ENCODE measurements around the gene RBM19. TPM values are rescaled to one million over a fixed set of nuclear protein-coding genes. Genes with fewer than 3 reads are reported as not detected.

The RBM19 gene
- total and polyA plus RNA-seq, 2 donors (not counting 3 experiments of a cell fraction or from before 2014, with no cell fraction given), result 13.2 to 34.4 TPM

- ChIA-PET POLR2A (no interaction called here), CTCF (no interaction called here)
- Histone ChIP-seq H3K4me1 (ENCODE audit: control insufficient read depth, extremely low read depth, insufficient read depth, low read length) (peaks cover 13% of the 10 kb centered on the region), H3K4me2 (ENCODE audit: insufficient read depth, low read length) (no peak overlapping the region), H3K27ac (ENCODE audit: insufficient read depth, low read depth, low read length) (no peak overlapping the region), H3K79me2 (ENCODE audit: control insufficient read depth, insufficient read depth, low read length) (no peaks in the 10 kb centered on the region), H4K20me1 (replicated peaks; ENCODE audit: control insufficient read depth, extremely low read depth, insufficient read depth, low read length) (no peaks in the 10 kb centered on the region), H3K27me3 (ENCODE audit: control insufficient read depth in 2 of 2, insufficient read depth in 2 of 2, low read length in 2 of 2) (no peaks in the 10 kb centered on the region), H2AFZ (ENCODE audit: low read depth, low read length) (no peak overlapping the region), H3K9me1 (replicated peaks; ENCODE audit: control insufficient read depth, extremely low read depth, insufficient read depth, low read length) (no peaks in the 10 kb centered on the region), H3K9ac (replicated peaks; ENCODE audit: extremely low read depth, insufficient read depth, low read length) (no peak overlapping the region), H3K36me3 (ENCODE audit: control insufficient read depth in 2 of 2, extremely low read depth in 1 of 2, insufficient read depth in 2 of 2, low read length in 2 of 2) (no peaks in the 10 kb centered on the region), H3K9me3 (replicated peaks; ENCODE audit: control insufficient read depth, insufficient read depth, low read length) (no peaks in the 10 kb centered on the region), H3K4me3 (replicated peaks in 1 of 3; ENCODE audit: insufficient read depth in 1 of 3, low read depth in 1 of 3, low read length in 3 of 3) (no peak overlapping the region)
- TF ChIP-seq GATA2 (IDR thresholded peaks at IDR 0.05; ENCODE audit: insufficient read depth, insufficient read length, low read depth, low read length) (no peak), MAX (IDR thresholded peaks at IDR 0.05; ENCODE audit: insufficient read depth, insufficient read length) (no peak), POLR2A (IDR thresholded peaks at IDR 0.05; ENCODE audit: low read depth, low read length) (no peak), POLR2AphosphoS5 (IDR thresholded peaks at IDR 0.05; ENCODE audit: insufficient read depth, low read depth, low read length) (no peak), JUN (IDR thresholded peaks at IDR 0.05; ENCODE audit: borderline replicate concordance, insufficient read depth, insufficient read length, low read depth) (no peak), CTCF (IDR thresholded peaks at IDR 0.05; ENCODE audit: extremely low read depth in 1 of 2, insufficient read depth in 1 of 2, low read depth in 1 of 2, low read length in 2 of 2) (no peak), EZH2 (IDR thresholded peaks at IDR 0.05; ENCODE audit: borderline replicate concordance, low read depth, low read length, severe bottlenecking) (no peak), FOS (IDR thresholded peaks at IDR 0.05; ENCODE audit: borderline replicate concordance, insufficient read depth, low read length) (no peak), MYC (IDR thresholded peaks at IDR 0.05; ENCODE audit: low read depth, low read length) (no peak)
- DNase-seq (ENCODE audit: low read depth, low spot score) (no peak), FAIRE-seq (no peak)
- BruUV-seq (replicated peaks), result no TSS peak
- dilution Hi-C loops (cut with MboI; ENCODE audit: extremely low pct_ligation_motif_present, low sequenced_read_pairs) (no loop called here), intact Hi-C loops (cut with micrococcal nuclease) (no loop called here)
Measured at GRCh38 chr12:113826805-113827538, 139.2 kb downstream of the RBM19 start.

All from endothelial cell of umbilical vein (primary cell).